ENCODE data around the gene SP2. TPM values are rescaled to one million over a fixed set of nuclear protein-coding genes. Genes with fewer than 3 reads are reported as not detected.
A peak's percentile ranks its signal among the peaks of the same experiment; 100 is the strongest.

SP2 gene
- polyA plus RNA-seq, 3 donors, result 3.1 to 26.7 (median 6.8) TPM

DNA sequence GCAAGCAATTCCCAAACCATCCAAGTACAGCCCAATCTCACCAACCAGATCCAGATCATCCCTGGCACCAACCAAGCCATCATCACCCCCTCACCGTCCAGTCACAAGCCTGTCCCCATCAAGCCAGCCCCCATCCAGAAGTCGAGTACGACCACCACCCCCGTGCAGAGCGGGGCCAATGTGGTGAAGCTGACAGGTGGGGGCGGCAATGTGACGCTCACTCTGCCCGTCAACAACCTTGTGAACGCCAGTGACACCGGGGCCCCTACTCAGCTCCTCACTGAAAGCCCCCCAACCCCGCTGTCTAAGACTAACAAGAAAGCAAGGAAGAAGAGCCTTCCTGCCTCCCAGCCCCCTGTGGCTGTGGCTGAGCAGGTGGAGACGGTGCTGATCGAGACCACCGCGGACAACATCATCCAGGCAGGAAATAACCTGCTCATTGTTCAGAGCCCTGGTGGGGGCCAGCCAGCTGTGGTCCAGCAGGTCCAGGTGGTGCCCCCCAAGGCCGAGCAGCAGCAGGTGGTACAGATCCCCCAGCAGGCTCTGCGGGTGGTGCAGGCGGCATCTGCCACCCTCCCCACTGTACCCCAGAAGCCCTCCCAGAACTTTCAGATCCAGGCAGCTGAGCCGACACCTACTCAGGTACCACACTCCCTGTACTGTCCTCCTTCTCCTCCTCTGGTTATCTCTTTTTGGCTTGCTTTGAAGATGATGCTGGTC lies 20.6 kb downstream of the SP2 start:
- intact Hi-C loops (cut with micrococcal nuclease), result no loop called here
- Histone ChIP-seq H3K9ac (ENCODE audit: insufficient read depth, low read length, poor library complexity, severe bottlenecking) (no peak overlapping the region), H3K27me3 (ENCODE audit: control insufficient read depth in 2 of 2, insufficient read depth in 2 of 2, low read length in 2 of 2) (no peaks in the 10 kb centered on the region), H3K4me3 (replicated peaks in 1 of 3; ENCODE audit: low read depth in 2 of 3, low read length in 3 of 3) (no peak overlapping the region), H3K36me3 (replicated peaks in 1 of 2; ENCODE audit: control insufficient read depth in 1 of 2, insufficient read depth in 2 of 2, low read length in 2 of 2) (peaks cover 27 to 38% of the 10 kb centered on the region in 2 donors), H3K27ac (ENCODE audit: low read depth in 1 of 2, low read length in 2 of 2) (no peak overlapping the region), H3K4me1 (ENCODE audit: control insufficient read depth in 1 of 2, insufficient read depth in 2 of 2, low read length in 2 of 2) (peaks cover 12 to 15% of the 10 kb centered on the region in 2 donors), H2AFZ (ENCODE audit: insufficient read depth, low read depth, low read length, poor library complexity, severe bottlenecking) (no peak overlapping the region), H3K9me3 (replicated peaks in 1 of 2; ENCODE audit: control insufficient read depth in 1 of 2, insufficient read depth in 1 of 2, low read length in 2 of 2) (no peaks in the 10 kb centered on the region), H4K20me1 (ENCODE audit: insufficient read depth, low read length) (peaks cover 34% of the 10 kb centered on the region), H3K79me2 (ENCODE audit: insufficient read depth, low read length) (peaks cover 13% of the 10 kb centered on the region), H3K4me2 (replicated peaks; ENCODE audit: extremely low read depth, low read length, poor library complexity, severe bottlenecking) (no peak overlapping the region)
- no peak for DNase-seq
- H3K27ac Mint-ChIP-seq, result no peak overlapping the region
- H3K36me3 Mint-ChIP-seq, result peaks cover 45 to 61% of the 10 kb centered on the region in 2 donors
- no peak overlapping the region for H3K4me3 Mint-ChIP-seq
- TF ChIP-seq CTCF (IDR thresholded peaks at IDR 0.05), result no peak
- WGBS (ENCODE audit: insufficient coverage), result 99% methylated on average over 8 of the region's 19 CpGs
- H3K4me1 Mint-ChIP-seq, result peaks cover 20% of the 10 kb centered on the region
- H3K9me3 Mint-ChIP-seq, result no peaks in the 10 kb centered on the region
- H3K27me3 Mint-ChIP-seq (ENCODE audit: low read depth in 3 of 3), result peaks cover 0 to 3% (median 2%) of the 10 kb centered on the region in 3 donors

- no peak overlapping the region for H3K9ac ChIP-seq (ENCODE audit: insufficient read depth, low read length, poor library complexity, severe bottlenecking)
- Mint-ChIP-seq H3K4me3 (no peak overlapping the region), H3K4me1 (peaks cover 20% of the 10 kb centered on the region), H3K36me3 (peaks cover 45 to 61% of the 10 kb centered on the region in 2 donors), H3K27me3 (ENCODE audit: low read depth in 3 of 3) (peaks cover 0 to 3% (median 2%) of the 10 kb centered on the region in 3 donors), H3K27ac (peak overlapping the region in 1 of 7 donors; percentile 31), H3K9me3 (no peaks in the 10 kb centered on the region)
- WGBS (ENCODE audit: insufficient coverage), result 100% methylated on average over 1 of the region's 2 CpGs
- no peak overlapping the region for H2AFZ ChIP-seq (ENCODE audit: insufficient read depth, low read depth, low read length, poor library complexity, severe bottlenecking)
- H3K79me2 ChIP-seq (ENCODE audit: insufficient read depth, low read length), result peaks cover 5% of the 10 kb centered on the region
- intact Hi-C loops (cut with micrococcal nuclease), result no loop called here
- no peak overlapping the region for H3K4me3 ChIP-seq (replicated peaks in 1 of 3; ENCODE audit: low read depth in 2 of 3, low read length in 3 of 3)
- H3K27me3 ChIP-seq (ENCODE audit: control insufficient read depth in 2 of 2, insufficient read depth in 2 of 2, low read length in 2 of 2), result no peaks in the 10 kb centered on the region
- TF ChIP-seq CTCF (IDR thresholded peaks at IDR 0.05), result no peak
- H3K4me1 ChIP-seq (ENCODE audit: control insufficient read depth in 1 of 2, insufficient read depth in 2 of 2, low read length in 2 of 2), result peaks cover 12 to 15% of the 10 kb centered on the region in 2 donors
- no peak for DNase-seq
- no peaks in the 10 kb centered on the region for H3K9me3 ChIP-seq (replicated peaks in 1 of 2; ENCODE audit: control insufficient read depth in 1 of 2, insufficient read depth in 1 of 2, low read length in 2 of 2)
- H3K4me2 ChIP-seq (replicated peaks; ENCODE audit: extremely low read depth, low read length, poor library complexity, severe bottlenecking), result peak overlapping the region; percentile 36
- H4K20me1 ChIP-seq (ENCODE audit: insufficient read depth, low read length), result peaks cover 26% of the 10 kb centered on the region
- H3K27ac ChIP-seq (ENCODE audit: low read depth in 1 of 2, low read length in 2 of 2), result no peak overlapping the region
- peaks cover 32 to 42% of the 10 kb centered on the region in 2 donors for H3K36me3 ChIP-seq (replicated peaks in 1 of 2; ENCODE audit: control insufficient read depth in 1 of 2, insufficient read depth in 2 of 2, low read length in 2 of 2)
Observed at GRCh38 chr17:47917581-47917980, 21.5 kb downstream of the SP2 start.
